ENCODE data around the gene MEI4.

DNA sequence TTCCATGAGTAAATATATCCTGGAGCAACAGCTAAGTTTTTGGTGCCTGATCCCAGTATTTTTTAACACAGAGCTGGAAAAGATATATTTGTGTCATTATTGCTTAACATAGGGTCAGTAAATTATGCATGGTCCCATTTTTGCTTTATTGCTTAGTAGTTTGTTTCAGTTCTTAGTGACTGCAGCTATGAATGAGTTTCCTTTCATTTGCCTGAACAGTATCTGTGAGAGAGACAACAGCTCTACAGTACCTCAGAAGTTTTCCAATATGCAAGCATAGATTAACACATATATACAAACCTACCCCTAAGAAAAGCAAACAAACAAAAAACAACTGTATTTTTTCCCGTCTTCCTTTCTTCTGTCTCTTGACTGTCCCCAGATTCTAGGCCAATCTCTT, 160.3 kb downstream of the MEI4 start:
- TF ChIP-seq, protein P1, sequence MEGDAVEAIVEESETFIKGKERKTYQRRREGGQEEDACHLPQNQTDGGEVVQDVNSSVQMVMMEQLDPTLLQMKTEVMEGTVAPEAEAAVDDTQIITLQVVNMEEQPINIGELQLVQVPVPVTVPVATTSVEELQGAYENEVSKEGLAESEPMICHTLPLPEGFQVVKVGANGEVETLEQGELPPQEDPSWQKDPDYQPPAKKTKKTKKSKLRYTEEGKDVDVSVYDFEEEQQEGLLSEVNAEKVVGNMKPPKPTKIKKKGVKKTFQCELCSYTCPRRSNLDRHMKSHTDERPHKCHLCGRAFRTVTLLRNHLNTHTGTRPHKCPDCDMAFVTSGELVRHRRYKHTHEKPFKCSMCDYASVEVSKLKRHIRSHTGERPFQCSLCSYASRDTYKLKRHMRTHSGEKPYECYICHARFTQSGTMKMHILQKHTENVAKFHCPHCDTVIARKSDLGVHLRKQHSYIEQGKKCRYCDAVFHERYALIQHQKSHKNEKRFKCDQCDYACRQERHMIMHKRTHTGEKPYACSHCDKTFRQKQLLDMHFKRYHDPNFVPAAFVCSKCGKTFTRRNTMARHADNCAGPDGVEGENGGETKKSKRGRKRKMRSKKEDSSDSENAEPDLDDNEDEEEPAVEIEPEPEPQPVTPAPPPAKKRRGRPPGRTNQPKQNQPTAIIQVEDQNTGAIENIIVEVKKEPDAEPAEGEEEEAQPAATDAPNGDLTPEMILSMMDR (IDR thresholded peaks at IDR 0.05; ENCODE audit: low read length) = no peak
- no peak for TF ChIP-seq EZH2 (IDR thresholded peaks at IDR 0.05; ENCODE audit: borderline replicate concordance, low read length)

Data from OCI-LY1 (cell line).